SK-N-SH (cell line): ENCODE results near the gene HTR7. TPM values are rescaled to one million over a fixed set of nuclear protein-coding genes. Genes with fewer than 3 reads are reported as not detected.

Experiments used
- CTCF ChIA-PET: fragments of 300-600, 350-600 bp; formaldehyde crosslinking; extraction: SDS; loops from one replicate; lab custom pipeline; 2021; lab: Yijun Ruan, JAX
- POLR2A ChIA-PET: fragments of 350-600 bp; sonication (Branson Sonifier 250); formaldehyde crosslinking; extraction: SDS; loops from one replicate; lab custom pipeline; 2020; ENCODE audit warnings: antibody characterized with exemption, inconsistent platforms; lab: Yijun Ruan, JAX
- DNase-seq: peaks from one replicate; pipeline ENCODE4 v3.0.0; 2012
- H2AFZ ChIP-seq: fragments of 200-600 bp; sonication (generic); 2 replicates; pipeline ENCODE4 v1.8.1; 2016; ENCODE audit warnings: antibody characterized with exemption, mild to moderate bottlenecking, low read depth
- H3F3A ChIP-seq: fragments of 200-600 bp; sonication (generic); replicated peaks from 2 replicates; pipeline ENCODE3; 2016; ENCODE audit warnings: antibody characterized with exemption, mild to moderate bottlenecking; ENCODE audit not compliant: insufficient read depth
- H3K27ac ChIP-seq, 2 experiments: fragments of 200-500 bp in 1 of 2; fragments of 200-600 bp in 1 of 2; sonication (Bioruptor generic) in 1 of 2; sonication (generic), shearing (Covaris generic) in 1 of 2; 2 replicates each; pipeline versions ENCODE4 v1.5.1 to v1.6.1; 2014 to 2016; ENCODE audit warnings: low read depth in 2 of 2, inconsistent platforms in 1 of 2, low read length in 1 of 2, mild to moderate bottlenecking in 1 of 2, mixed read lengths in 1 of 2
- H3K27me3 ChIP-seq: fragments of 200-600 bp; sonication (generic), shearing (Covaris generic); 2 replicates; pipeline ENCODE4 v1.6.1; 2016; ENCODE audit warnings: mixed run types; ENCODE audit not compliant: insufficient read depth
- H3K36me3 ChIP-seq, 2 experiments: fragments of 200-500 bp in 1 of 2; fragments of 200-600 bp in 1 of 2; sonication (Bioruptor generic) in 1 of 2; sonication (generic) in 1 of 2; replicated peaks in 1 of 2; 2 replicates each; pipeline versions ENCODE3 to v1.5.1; 2014 to 2016; ENCODE audit warnings: low read length in 1 of 2, mild to moderate bottlenecking in 1 of 2; ENCODE audit not compliant: insufficient read depth in 2 of 2, control insufficient read depth in 1 of 2
- H3K4me1 ChIP-seq, 2 experiments: fragments of 200-500 bp in 1 of 2; fragments of 200-600 bp in 1 of 2; sonication (Bioruptor generic) in 1 of 2; sonication (generic), shearing (Covaris generic) in 1 of 2; 2 replicates each; pipeline versions ENCODE4 v1.5.1 to v1.6.1; 2014 to 2016; ENCODE audit warnings: low read depth in 1 of 2, low read length in 1 of 2, mixed run types in 1 of 2; ENCODE audit not compliant: insufficient read depth in 2 of 2, control insufficient read depth in 1 of 2
- H3K4me2 ChIP-seq: fragments of 200-600 bp; sonication (generic), shearing (Covaris generic); 2 replicates; pipeline ENCODE4 v1.6.1; 2017; ENCODE audit warnings: mixed run types
- H3K4me3 ChIP-seq, 2 experiments: fragments of 200-500 bp in 1 of 2; fragments of 200-600 bp in 1 of 2; sonication (Bioruptor generic) in 1 of 2; sonication (generic), shearing (Covaris generic) in 1 of 2; 2 replicates each; pipeline versions ENCODE4 v1.5.1 to v1.8.1; 2014 to 2016; ENCODE audit warnings: low read depth in 2 of 2, inconsistent platforms in 1 of 2, low read length in 1 of 2, mild to moderate bottlenecking in 1 of 2, mixed read lengths in 1 of 2, moderate library complexity in 1 of 2
- H3K79me2 ChIP-seq: fragments of 200-600 bp; sonication (generic); 2 replicates; pipeline ENCODE4 v1.8.1; 2017; ENCODE audit warnings: mild to moderate bottlenecking; ENCODE audit not compliant: insufficient read depth
- H3K9ac ChIP-seq: fragments of 200-600 bp; sonication (generic); 2 replicates; pipeline ENCODE4 v1.6.1; 2017; ENCODE audit warnings: mixed run types
- H3K9me2 ChIP-seq: fragments of 200-600 bp; sonication (generic); 2 replicates; pipeline ENCODE4 v1.6.1; 2017; ENCODE audit warnings: mixed run types
- H3K9me3 ChIP-seq: fragments of 200-600 bp; sonication (generic); 2 replicates; pipeline ENCODE4 v1.6.1; 2017; ENCODE audit warnings: mixed run types, mild to moderate bottlenecking, moderate library complexity
- H4K20me1 ChIP-seq: fragments of 200-600 bp; sonication (generic); 2 replicates; pipeline ENCODE4 v1.6.1; 2017; ENCODE audit warnings: mild to moderate bottlenecking, mixed run types; ENCODE audit not compliant: insufficient read depth
- CHD2 ChIP-seq: fragments of 150-350 bp; IDR thresholded peaks from 2 replicates; pipeline ENCODE4 v1.6.1; 2018; ENCODE audit warnings: low read length; ENCODE audit not compliant: partially characterized antibody
- EP300 ChIP-seq, 2 experiments: IDR thresholded peaks; 2 replicates each; pipeline versions ENCODE4 v1.4.0 to v1.6.1; 2012; ENCODE audit warnings: borderline replicate concordance in 1 of 2, low read depth in 1 of 2, low read length in 1 of 2
- FOXJ3 ChIP-seq: sonication (generic); formaldehyde crosslinking; IDR thresholded peaks from 2 replicates; pipeline ENCODE4 v1.5.1; 2020; ENCODE audit warnings: mild to moderate bottlenecking, missing genetic modification reagents
- GATA2 ChIP-seq: sonication (generic); formaldehyde crosslinking; IDR thresholded peaks from 2 replicates; pipeline ENCODE4 v1.5.0; 2020; ENCODE audit warnings: mild to moderate bottlenecking, missing genetic modification reagents
- POLR2AphosphoS5 ChIP-seq: IDR thresholded peaks from 2 replicates; pipeline ENCODE4 v1.6.1; 2012; ENCODE audit warnings: low read depth, low read length
- RAD21 ChIP-seq: IDR thresholded peaks from 2 replicates; pipeline ENCODE4 v1.6.1; 2012; ENCODE audit warnings: mild to moderate bottlenecking, low read length
- RCOR1 ChIP-seq: fragments of 150-350 bp; IDR thresholded peaks from 2 replicates; pipeline ENCODE4 v1.6.1; 2017; ENCODE audit warnings: antibody characterized with exemption, low read length
- RFX5 ChIP-seq: IDR thresholded peaks from 2 replicates; pipeline ENCODE4 v1.6.1; 2012; ENCODE audit warnings: mild to moderate bottlenecking, improper control_type of control experiment, low read length
- TAF1 ChIP-seq: IDR thresholded peaks from 2 replicates; pipeline ENCODE4 v1.6.1; 2012; ENCODE audit warnings: low read depth, mild to moderate bottlenecking, low read length, moderate library complexity, borderline replicate concordance
- TEAD4 ChIP-seq: IDR thresholded peaks from 2 replicates; pipeline ENCODE4 v1.4.0; 2012; ENCODE audit warnings: mild to moderate bottlenecking, borderline replicate concordance; ENCODE audit not compliant: insufficient read depth
- YY1 ChIP-seq: IDR thresholded peaks from 2 replicates; pipeline ENCODE4 v1.4.0; 2012; ENCODE audit warnings: low read depth, mild to moderate bottlenecking
- WGBS: methylation state at CpG from one replicate; pipeline ENCODE4 v1.1.6; 2017; ENCODE audit warnings: low lambda C conversion rate; 5-methylcytosine and 5-hydroxymethylcytosine counted together
- polyA plus RNA-seq, 3 experiments: library from polyadenylated mRNA; depleted of rRNA; stranded (reverse); fragments of >200 nt; gene quantifications; 2 replicates each; pipeline ENCODE4 v1.2.3, GENCODE V29; 2012
- TF ChIP-seq, protein P1 (sequence below): IDR thresholded peaks from 2 replicates; pipeline ENCODE4 v1.4.0; 2012; ENCODE audit warnings: low read depth, borderline replicate concordance
- TF ChIP-seq, protein P2 (sequence below): fragments of 200-600 bp; sonication (generic); IDR thresholded peaks from 2 replicates; pipeline ENCODE4 v1.6.1; 2017; ENCODE audit warnings: antibody characterized with exemption, mild to moderate bottlenecking, moderate library complexity
- TF ChIP-seq, protein P3 (sequence below): IDR thresholded peaks from 2 replicates; pipeline ENCODE4; 2012
- TF ChIP-seq, protein P4 (sequence below): IDR thresholded peaks from 2 replicates; pipeline ENCODE4 v1.4.0; 2012; ENCODE audit warnings: low read depth, borderline replicate concordance

The HTR7 gene
- polyA plus RNA-seq, 1 of the 3 experiments (the other 2 are of a cell fraction), result 0.16 TPM

DNA sequence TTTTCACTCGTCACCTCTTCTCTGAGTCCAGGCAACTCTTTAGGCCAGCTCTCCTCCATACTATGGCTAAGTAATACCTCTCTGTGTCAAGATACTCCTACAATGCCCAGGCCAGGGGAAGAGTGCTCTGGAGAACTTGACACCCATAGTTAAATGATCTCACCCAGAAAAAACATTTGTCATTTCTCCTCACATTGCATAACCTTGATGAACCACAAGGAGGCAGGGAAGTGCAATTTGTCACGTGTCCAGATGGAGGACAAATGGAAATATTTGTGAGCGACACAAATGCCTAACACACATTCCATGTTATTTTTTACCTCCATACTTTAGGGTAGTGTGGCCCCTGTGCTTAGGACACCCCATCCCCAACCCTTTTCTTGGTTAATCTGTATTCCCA is 78.3 kb downstream of the HTR7 start:
- Histone ChIP-seq H3K27ac (no peak overlapping the region), H3K9me2 (no peaks in the 10 kb centered on the region), H3F3A (no peaks in the 10 kb centered on the region), H3K4me1 (no peaks in the 10 kb centered on the region), H3K4me3 (no peak overlapping the region), H3K4me2 (no peak overlapping the region), H3K9ac (no peak overlapping the region), H2AFZ (no peak overlapping the region), H3K27me3 (peaks cover 11% of the 10 kb centered on the region; the same call in 1 of the 2 replicates), H3K36me3 (no peaks in the 10 kb centered on the region), H3K9me3 (no peaks in the 10 kb centered on the region), H4K20me1 (no peaks in the 10 kb centered on the region), H3K79me2 (no peaks in the 10 kb centered on the region)
- ChIA-PET POLR2A (no interaction called here), CTCF (interaction anchor here (1.5 kb wide), 1 partner anchor 29 kb away, joined by 5 read pairs; no protein-coding TSS in a partner anchor)
- TF ChIP-seq CHD2, result no peak
- TF ChIP-seq, protein P1, sequence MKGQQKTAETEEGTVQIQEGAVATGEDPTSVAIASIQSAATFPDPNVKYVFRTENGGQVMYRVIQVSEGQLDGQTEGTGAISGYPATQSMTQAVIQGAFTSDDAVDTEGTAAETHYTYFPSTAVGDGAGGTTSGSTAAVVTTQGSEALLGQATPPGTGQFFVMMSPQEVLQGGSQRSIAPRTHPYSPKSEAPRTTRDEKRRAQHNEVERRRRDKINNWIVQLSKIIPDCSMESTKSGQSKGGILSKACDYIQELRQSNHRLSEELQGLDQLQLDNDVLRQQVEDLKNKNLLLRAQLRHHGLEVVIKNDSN, result peak; percentile 68; the same call in 1 of the 2 replicates
- TF ChIP-seq, protein P2, sequence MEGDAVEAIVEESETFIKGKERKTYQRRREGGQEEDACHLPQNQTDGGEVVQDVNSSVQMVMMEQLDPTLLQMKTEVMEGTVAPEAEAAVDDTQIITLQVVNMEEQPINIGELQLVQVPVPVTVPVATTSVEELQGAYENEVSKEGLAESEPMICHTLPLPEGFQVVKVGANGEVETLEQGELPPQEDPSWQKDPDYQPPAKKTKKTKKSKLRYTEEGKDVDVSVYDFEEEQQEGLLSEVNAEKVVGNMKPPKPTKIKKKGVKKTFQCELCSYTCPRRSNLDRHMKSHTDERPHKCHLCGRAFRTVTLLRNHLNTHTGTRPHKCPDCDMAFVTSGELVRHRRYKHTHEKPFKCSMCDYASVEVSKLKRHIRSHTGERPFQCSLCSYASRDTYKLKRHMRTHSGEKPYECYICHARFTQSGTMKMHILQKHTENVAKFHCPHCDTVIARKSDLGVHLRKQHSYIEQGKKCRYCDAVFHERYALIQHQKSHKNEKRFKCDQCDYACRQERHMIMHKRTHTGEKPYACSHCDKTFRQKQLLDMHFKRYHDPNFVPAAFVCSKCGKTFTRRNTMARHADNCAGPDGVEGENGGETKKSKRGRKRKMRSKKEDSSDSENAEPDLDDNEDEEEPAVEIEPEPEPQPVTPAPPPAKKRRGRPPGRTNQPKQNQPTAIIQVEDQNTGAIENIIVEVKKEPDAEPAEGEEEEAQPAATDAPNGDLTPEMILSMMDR, result peak; percentile 30; the same call in 1 of the 2 replicates
- WGBS, result 0% methylated on average over 3 of the region's 3 CpGs
- no peak for DNase-seq

DNA sequence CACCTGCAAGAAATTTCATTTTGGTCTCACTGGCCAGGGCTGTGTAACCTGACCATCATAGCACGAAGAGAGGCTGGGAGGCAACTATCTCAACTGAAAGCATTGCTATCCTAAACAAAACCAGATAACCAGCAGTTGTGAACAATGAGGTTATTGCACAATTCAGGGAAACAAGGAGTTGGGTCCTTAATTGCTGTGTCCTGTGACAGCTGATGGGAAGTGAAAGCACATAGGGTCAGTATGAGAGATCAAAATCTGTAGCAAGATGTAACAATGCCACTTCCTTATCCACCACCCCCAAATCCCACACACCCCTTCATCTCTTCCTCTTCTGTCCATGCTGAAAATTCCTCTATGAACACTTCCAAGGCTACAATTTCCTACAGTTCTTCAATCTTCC is 80.2 kb downstream of the HTR7 start:
- no peak overlapping the region for H3K9ac ChIP-seq
- no peak for TF ChIP-seq RCOR1
- no peak for TF ChIP-seq TEAD4
- no peak for TF ChIP-seq RFX5
- TF ChIP-seq, protein P3, sequence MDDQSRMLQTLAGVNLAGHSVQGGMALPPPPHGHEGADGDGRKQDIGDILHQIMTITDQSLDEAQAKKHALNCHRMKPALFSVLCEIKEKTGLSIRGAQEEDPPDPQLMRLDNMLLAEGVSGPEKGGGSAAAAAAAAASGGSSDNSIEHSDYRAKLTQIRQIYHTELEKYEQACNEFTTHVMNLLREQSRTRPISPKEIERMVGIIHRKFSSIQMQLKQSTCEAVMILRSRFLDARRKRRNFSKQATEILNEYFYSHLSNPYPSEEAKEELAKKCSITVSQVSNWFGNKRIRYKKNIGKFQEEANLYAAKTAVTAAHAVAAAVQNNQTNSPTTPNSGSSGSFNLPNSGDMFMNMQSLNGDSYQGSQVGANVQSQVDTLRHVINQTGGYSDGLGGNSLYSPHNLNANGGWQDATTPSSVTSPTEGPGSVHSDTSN, result no peak
- TF ChIP-seq YY1, result no peak
- no peak for TF ChIP-seq GATA2 (CRISPR knock-in tag)
- TF ChIP-seq, protein P2, result no peak
- TF ChIP-seq FOXJ3 (CRISPR knock-in tag), result no peak
- no peak for TF ChIP-seq TAF1
- TF ChIP-seq, protein P4, sequence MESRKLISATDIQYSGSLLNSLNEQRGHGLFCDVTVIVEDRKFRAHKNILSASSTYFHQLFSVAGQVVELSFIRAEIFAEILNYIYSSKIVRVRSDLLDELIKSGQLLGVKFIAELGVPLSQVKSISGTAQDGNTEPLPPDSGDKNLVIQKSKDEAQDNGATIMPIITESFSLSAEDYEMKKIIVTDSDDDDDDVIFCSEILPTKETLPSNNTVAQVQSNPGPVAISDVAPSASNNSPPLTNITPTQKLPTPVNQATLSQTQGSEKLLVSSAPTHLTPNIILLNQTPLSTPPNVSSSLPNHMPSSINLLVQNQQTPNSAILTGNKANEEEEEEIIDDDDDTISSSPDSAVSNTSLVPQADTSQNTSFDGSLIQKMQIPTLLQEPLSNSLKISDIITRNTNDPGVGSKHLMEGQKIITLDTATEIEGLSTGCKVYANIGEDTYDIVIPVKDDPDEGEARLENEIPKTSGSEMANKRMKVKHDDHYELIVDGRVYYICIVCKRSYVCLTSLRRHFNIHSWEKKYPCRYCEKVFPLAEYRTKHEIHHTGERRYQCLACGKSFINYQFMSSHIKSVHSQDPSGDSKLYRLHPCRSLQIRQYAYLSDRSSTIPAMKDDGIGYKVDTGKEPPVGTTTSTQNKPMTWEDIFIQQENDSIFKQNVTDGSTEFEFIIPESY, result no peak
- no peak for TF ChIP-seq CHD2
- no peak for TF ChIP-seq EP300 (IDR thresholded peaks at IDR 0.05; ENCODE audit: borderline replicate concordance in 1 of 2, low read depth in 1 of 2, low read length in 1 of 2)
- no peak for TF ChIP-seq POLR2AphosphoS5
- TF ChIP-seq RAD21, result no peak
- TF ChIP-seq, all 33 proteins: peak for 0
- Histone ChIP-seq H3K9me2 (no peaks in the 10 kb centered on the region), H3K4me2 (no peak overlapping the region), H3K9me3 (no peaks in the 10 kb centered on the region), H3F3A (no peaks in the 10 kb centered on the region), H3K4me1 (no peaks in the 10 kb centered on the region), H4K20me1 (no peaks in the 10 kb centered on the region), H2AFZ (no peak overlapping the region), H3K27me3 (no peaks in the 10 kb centered on the region; the same call in 1 of the 2 replicates), H3K27ac (no peak overlapping the region), H3K79me2 (no peaks in the 10 kb centered on the region), H3K4me3 (no peak overlapping the region), H3K36me3 (no peaks in the 10 kb centered on the region)
- WGBS, result 0% methylated on average over 1 of the region's 1 CpG
- DNase-seq, result no peak
- ChIA-PET POLR2A (no interaction called here), CTCF (interaction anchor here (1.7 kb wide), 1 partner anchor 10 kb away, joined by 12 read pairs; no protein-coding TSS in a partner anchor)
